Glutamatergic neuron (in vitro differentiated cells): ENCODE data around the gene ZBTB5. TPM values are rescaled to one million over a fixed set of nuclear protein-coding genes. Genes with fewer than 3 reads are reported as not detected.

Source experiments
- DNase-seq: peaks from one replicate; pipeline ENCODE4 v3.0.0; 2022
- H3K27ac Mint-ChIP-seq: one replicate; pipeline ENCODE4 v1.8.0; 2020; ENCODE audit warnings: mild to moderate bottlenecking, mixed read lengths, inconsistent platforms; ENCODE audit not compliant: unreplicated experiment
- H3K27me3 Mint-ChIP-seq: one replicate; pipeline ENCODE4 v1.8.0; 2020; ENCODE audit warnings: mild to moderate bottlenecking, moderate library complexity, mixed read lengths, inconsistent platforms; ENCODE audit not compliant: unreplicated experiment
- H3K36me3 Mint-ChIP-seq: one replicate; pipeline ENCODE4 v1.8.0; 2020; ENCODE audit warnings: mild to moderate bottlenecking, mixed read lengths, inconsistent platforms; ENCODE audit not compliant: unreplicated experiment
- H3K4me1 Mint-ChIP-seq: one replicate; pipeline ENCODE4 v1.8.0; 2020; ENCODE audit warnings: mild to moderate bottlenecking, low read depth, mixed read lengths, inconsistent platforms; ENCODE audit not compliant: unreplicated experiment
- H3K4me3 Mint-ChIP-seq: one replicate; pipeline ENCODE4 v1.8.0; 2020; ENCODE audit warnings: mild to moderate bottlenecking, mixed read lengths, inconsistent platforms; ENCODE audit not compliant: unreplicated experiment
- H3K9me3 Mint-ChIP-seq: one replicate; pipeline ENCODE4 v1.8.0; 2020; ENCODE audit warnings: mild to moderate bottlenecking, moderate library complexity, mixed read lengths, inconsistent platforms; ENCODE audit not compliant: unreplicated experiment
- CTCF ChIP-seq: fragments of 200-600 bp; sonication (generic); IDR thresholded peaks from one replicate; pipeline ENCODE4 v1.5.0; 2021; ENCODE audit not compliant: partially characterized antibody, unreplicated experiment
- total RNA-seq: library from RNA; stranded (reverse); fragmentation: NEBNext Ultra II Directional; extraction: Animal tissue kit (Norgen Biotek cat#: 25700); gene quantifications from one replicate; pipeline ENCODE4 v1.2.1, GENCODE V29; 2021; ENCODE audit not compliant: unreplicated experiment

Gene ZBTB5
- total RNA-seq, 1 donor from 2014 or later, result 14.3 TPM

- no peak for DNase-seq
- Mint-ChIP-seq H3K4me3 (no peak overlapping the region), H3K27me3 (peaks cover 2% of the 10 kb centered on the region), H3K27ac (no peak overlapping the region), H3K4me1 (peaks cover 4% of the 10 kb centered on the region), H3K9me3 (peaks cover 3% of the 10 kb centered on the region), H3K36me3 (no peaks in the 10 kb centered on the region)
- no peak for TF ChIP-seq CTCF
Measured at GRCh38 chr9:37446401-37446800, 18.8 kb downstream of the ZBTB5 start.

DNA sequence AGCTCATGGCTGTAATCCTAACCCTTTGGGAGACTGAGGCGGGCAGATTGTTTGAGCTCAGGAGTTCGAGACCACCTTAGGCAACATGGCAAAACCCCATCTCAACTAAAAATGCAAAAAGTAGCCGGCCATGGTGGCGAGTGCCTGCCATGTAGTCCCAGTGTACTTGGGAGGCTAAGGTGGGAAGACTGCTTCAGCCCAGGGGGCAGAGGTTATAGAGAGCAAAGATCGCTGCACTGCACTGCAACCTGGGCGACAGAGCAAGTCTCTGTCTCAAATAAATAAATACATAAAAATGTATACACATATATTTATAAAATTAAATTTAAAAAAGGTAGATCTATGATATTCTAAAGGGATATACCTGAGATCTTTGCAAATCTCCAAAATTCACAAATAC lies 19.4 kb downstream of the ZBTB5 start:
- H3K4me1 Mint-ChIP-seq, result peaks cover 4% of the 10 kb centered on the region
- DNase-seq, result no peak
- peaks cover 2% of the 10 kb centered on the region for H3K27me3 Mint-ChIP-seq
- H3K4me3 Mint-ChIP-seq, result no peak overlapping the region
- no peaks in the 10 kb centered on the region for H3K36me3 Mint-ChIP-seq
- H3K27ac Mint-ChIP-seq, result no peak overlapping the region
- no peak for TF ChIP-seq CTCF
- peaks cover 3% of the 10 kb centered on the region for H3K9me3 Mint-ChIP-seq

DNA sequence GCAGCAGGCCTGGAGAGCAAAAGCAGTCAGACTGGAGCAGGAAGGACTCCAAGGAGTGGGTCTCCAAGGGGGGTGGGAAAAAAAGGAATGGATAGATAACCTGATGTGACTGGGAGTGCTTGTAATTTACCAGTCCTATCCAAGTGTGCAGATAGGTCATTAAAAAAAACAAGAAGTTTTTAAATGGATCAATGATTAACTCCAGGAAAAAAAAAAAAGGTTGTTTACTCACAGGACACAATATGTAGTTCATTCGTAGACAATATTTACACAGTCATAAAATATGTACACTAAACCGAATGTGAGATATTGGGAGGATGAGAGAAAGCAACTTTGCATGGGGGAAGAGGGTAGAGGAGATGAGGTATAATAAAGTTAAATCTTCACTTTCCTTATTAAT lies 20.4 kb downstream of the ZBTB5 start:
- Mint-ChIP-seq H3K9me3 (peaks cover 3% of the 10 kb centered on the region), H3K4me1 (peaks cover 2% of the 10 kb centered on the region), H3K27me3 (peaks cover 2% of the 10 kb centered on the region), H3K27ac (no peak overlapping the region), H3K36me3 (no peaks in the 10 kb centered on the region), H3K4me3 (no peak overlapping the region)
- DNase-seq, result no peak
- TF ChIP-seq CTCF, result no peak

DNA sequence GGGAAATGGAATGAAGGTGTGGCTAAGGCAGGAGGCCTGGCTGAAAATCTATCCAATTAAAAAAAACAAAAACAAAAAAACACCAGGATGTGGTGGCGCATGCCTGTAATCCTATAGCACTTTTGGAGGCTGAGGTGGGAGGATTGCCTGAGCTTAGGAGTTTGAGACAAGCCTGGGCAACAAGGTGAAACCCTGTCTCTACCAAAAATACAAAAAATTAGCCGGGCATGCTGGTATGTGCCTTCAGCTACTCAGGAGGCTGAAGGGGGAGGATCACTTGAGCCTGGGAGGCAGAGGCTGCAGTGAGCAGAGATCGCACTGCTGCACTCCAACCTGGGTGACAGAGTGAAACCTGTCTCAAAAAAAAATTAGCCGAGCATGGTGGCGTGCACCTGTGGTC lies 21.7 kb downstream of the ZBTB5 start:
- H3K27ac Mint-ChIP-seq, result no peak overlapping the region
- no peak overlapping the region for H3K4me3 Mint-ChIP-seq

DNA sequence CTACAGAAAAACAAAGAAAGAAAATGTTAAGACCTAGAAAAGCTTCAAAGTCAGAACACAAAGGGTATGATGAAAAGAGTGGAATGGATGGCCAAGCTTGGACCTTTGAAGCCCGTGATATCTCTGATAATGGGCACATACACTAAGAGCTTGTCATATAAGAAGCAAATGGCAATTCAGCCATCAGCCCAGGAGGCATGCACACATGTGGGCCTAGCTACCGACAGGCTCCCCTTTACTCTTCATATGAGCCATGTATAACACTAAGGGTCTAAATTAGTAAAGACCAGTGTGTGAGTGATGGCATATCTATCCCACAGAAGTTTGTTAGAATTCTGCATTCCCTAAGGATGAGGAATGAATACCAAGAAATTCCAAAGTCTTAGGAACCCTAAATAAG lies 22.7 kb downstream of the ZBTB5 start:
- Mint-ChIP-seq H3K36me3 (no peaks in the 10 kb centered on the region), H3K4me3 (no peak overlapping the region), H3K9me3 (peaks cover 5% of the 10 kb centered on the region), H3K4me1 (peaks cover 2% of the 10 kb centered on the region), H3K27ac (no peak overlapping the region), H3K27me3 (peaks cover 2% of the 10 kb centered on the region)
- DNase-seq, result no peak
- no peak for TF ChIP-seq CTCF

More for the DNA sequence above, 21.7 kb downstream of the ZBTB5 start:
- DNase-seq, result no peak
- H3K36me3 Mint-ChIP-seq, result no peaks in the 10 kb centered on the region
- H3K9me3 Mint-ChIP-seq, result peaks cover 3% of the 10 kb centered on the region
- H3K4me1 Mint-ChIP-seq, result peaks cover 2% of the 10 kb centered on the region
- no peak for TF ChIP-seq CTCF
- H3K27me3 Mint-ChIP-seq, result peaks cover 2% of the 10 kb centered on the region
